Gastroesophageal sphincter (tissue), 4 donors: ENCODE results near the gene ABCB6. TPM values are rescaled to one million over a fixed set of nuclear protein-coding genes. Genes with fewer than 3 reads are reported as not detected.
"Not testable (repeated sequence)": the region's sequence is repeated elsewhere in the genome, so short reads cannot be mapped to it uniquely, and the experiment has no call there.

ENCODE experiments used
- ATAC-seq: fragments of 150-250 bp; one replicate; pipeline ENCODE4 v1.9.1; 2016; ENCODE audit warnings: mild to moderate bottlenecking, moderate library complexity
- H3K27ac ChIP-seq, 4 donors: fragments of 200-600 bp; sonication (generic) in 3 of 4; 1 replicate in 3 of 4; 2 replicates in 1 of 4; pipeline ENCODE4 v1.5.1; 2016 to 2019
- H3K27me3 ChIP-seq: fragments of 200-600 bp; sonication (generic); one replicate; pipeline ENCODE4 v1.5.1; 2019
- H3K36me3 ChIP-seq, 2 donors: fragments of 200-600 bp; sonication (generic); one replicate each; pipeline ENCODE4 v1.5.1; 2019; ENCODE audit warnings: control low read depth in 1 of 2
- H3K4me1 ChIP-seq, 3 donors: fragments of 200-600 bp; sonication (generic); 1 replicate in 2 of 3; 2 replicates in 1 of 3; pipeline ENCODE4 v1.5.1; 2016 to 2019; ENCODE audit warnings: control low read depth in 2 of 3
- H3K4me3 ChIP-seq, 2 donors: fragments of 200-600 bp; sonication (generic); one replicate each; pipeline ENCODE4 v1.5.1; 2019; ENCODE audit warnings: mild to moderate bottlenecking in 1 of 2, moderate library complexity in 1 of 2
- H3K9me3 ChIP-seq, 3 donors: fragments of 200-600 bp; sonication (generic); one replicate each; pipeline ENCODE4 v1.5.1; 2017 to 2019; ENCODE audit warnings: control low read depth in 2 of 3
- EP300 ChIP-seq: sonication (generic); formaldehyde crosslinking; IDR thresholded peaks from one replicate; pipeline ENCODE4 v1.6.1; 2017; ENCODE audit warnings: antibody characterized with exemption, mild to moderate bottlenecking
- POLR2A ChIP-seq, 2 donors: fragments of 450-650 bp; IDR thresholded peaks; one replicate each; pipeline ENCODE4 v1.6.1; 2017; ENCODE audit warnings: antibody characterized with exemption in 2 of 2, mild to moderate bottlenecking in 2 of 2, moderate library complexity in 1 of 2
- POLR2AphosphoS5 ChIP-seq: sonication (generic); formaldehyde crosslinking; IDR thresholded peaks from one replicate; pipeline ENCODE4 v1.6.1; 2017; ENCODE audit warnings: antibody characterized with exemption
- WGBS, 2 donors: methylation state at CpG; one replicate each; pipeline ENCODE4 v1.1.5; 2018; ENCODE audit warnings: low coverage in 1 of 2; 5-methylcytosine and 5-hydroxymethylcytosine counted together
- total RNA-seq, 4 donors: library from RNA; depleted of rRNA; stranded (reverse); fragments of >200 nt; gene quantifications; one replicate each; pipeline ENCODE4 v1.1.0, GENCODE V29; 2016
- TF ChIP-seq, protein P1 (sequence below), 4 experiments: fragments of 200-600 bp in 2 of 4; fragments of 450-650 bp in 2 of 4; sonication (generic) in 1 of 4; IDR thresholded peaks; one replicate each; pipeline ENCODE4 v1.5.1; 2017 to 2019; ENCODE audit warnings: antibody characterized with exemption in 4 of 4, mild to moderate bottlenecking in 2 of 4, moderate library complexity in 2 of 4

The ABCB6 gene
- total RNA-seq, 4 donors from 2014 or later = 11.4 to 19.6 (median 16.8) TPM

DNA sequence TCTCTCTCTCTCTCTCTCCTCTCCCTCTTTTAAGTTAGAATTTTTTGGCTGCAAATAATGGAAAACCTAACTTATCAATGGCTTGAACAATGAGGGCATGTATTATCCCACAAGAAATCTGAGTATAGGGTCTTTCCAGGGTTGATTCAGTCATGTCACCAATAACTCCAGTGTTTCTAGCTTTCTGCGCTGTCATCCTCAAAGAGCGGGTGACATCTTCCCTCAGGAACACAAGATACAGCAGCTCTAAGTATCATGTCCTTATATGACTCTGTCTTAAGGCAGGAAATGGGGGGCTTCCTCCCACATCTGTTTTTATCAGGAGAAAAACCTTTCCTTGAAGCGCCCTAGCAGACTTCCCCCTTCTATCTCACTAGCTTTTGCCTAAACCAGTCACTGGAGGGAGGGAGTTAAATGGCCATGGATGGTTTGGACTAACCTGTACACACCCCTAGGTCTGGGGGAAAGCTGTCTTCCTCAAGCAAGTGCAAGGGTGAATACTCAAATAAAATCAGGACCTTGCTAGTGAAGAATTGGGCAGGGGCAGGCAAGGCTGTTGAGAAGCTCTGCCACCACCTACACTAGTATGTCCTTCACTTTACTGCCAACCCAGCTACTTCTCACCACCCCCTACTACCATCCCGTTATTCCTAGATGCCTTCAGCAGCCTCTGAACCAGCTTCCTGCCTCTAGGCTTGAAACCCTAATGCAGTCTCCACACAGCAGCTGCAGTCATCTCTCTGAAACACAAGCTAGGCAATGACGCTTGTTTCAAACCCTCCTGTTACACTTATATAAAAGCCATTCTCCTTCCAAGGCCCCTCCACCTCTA lies 42.5 kb upstream of the ABCB6 start:
- TF ChIP-seq, protein P1, sequence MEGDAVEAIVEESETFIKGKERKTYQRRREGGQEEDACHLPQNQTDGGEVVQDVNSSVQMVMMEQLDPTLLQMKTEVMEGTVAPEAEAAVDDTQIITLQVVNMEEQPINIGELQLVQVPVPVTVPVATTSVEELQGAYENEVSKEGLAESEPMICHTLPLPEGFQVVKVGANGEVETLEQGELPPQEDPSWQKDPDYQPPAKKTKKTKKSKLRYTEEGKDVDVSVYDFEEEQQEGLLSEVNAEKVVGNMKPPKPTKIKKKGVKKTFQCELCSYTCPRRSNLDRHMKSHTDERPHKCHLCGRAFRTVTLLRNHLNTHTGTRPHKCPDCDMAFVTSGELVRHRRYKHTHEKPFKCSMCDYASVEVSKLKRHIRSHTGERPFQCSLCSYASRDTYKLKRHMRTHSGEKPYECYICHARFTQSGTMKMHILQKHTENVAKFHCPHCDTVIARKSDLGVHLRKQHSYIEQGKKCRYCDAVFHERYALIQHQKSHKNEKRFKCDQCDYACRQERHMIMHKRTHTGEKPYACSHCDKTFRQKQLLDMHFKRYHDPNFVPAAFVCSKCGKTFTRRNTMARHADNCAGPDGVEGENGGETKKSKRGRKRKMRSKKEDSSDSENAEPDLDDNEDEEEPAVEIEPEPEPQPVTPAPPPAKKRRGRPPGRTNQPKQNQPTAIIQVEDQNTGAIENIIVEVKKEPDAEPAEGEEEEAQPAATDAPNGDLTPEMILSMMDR (IDR thresholded peaks at IDR 0.05) = no peak
- TF ChIP-seq POLR2A (IDR thresholded peaks at IDR 0.05) (no peak), POLR2AphosphoS5 (no peak), EP300 (no peak)
- no peak for ATAC-seq
- H3K9me3 ChIP-seq = no peaks in the 10 kb centered on the region

DNA sequence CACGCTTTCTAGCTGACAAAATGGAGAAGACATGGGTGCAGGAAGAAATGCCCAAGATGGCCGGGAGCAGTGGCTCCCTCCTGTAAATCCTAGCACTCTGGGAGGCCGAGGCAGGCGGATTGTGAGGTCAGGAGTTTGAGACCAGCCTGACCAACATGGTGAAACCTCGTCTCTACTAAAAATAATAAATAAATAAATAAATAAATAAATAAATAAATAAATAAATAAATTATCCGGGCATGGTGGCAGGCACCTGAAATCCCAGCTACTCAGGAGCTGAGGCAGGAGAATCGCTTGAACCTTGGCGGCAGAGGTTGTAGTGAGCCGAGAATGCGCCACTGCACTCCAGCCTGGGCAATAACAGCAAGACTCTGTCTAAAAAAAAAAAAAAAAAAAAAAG lies 40.2 kb upstream of the ABCB6 start:
- H3K36me3 ChIP-seq, H3K27ac ChIP-seq, H3K4me3 ChIP-seq, ATAC-seq, H3K9me3 ChIP-seq: not testable (repeated sequence)
- H3K27me3 ChIP-seq = peaks cover 42% of the 10 kb centered on the region
- 62 to 82% methylated on average over 5 to 9 of the region's 10 CpGs for WGBS, 2 donors
- H3K4me1 ChIP-seq = peaks cover 0 to 13% (median 7%) of the 10 kb centered on the region in 3 donors

More for the DNA sequence above, 42.5 kb upstream of the ABCB6 start:
- Histone ChIP-seq H3K4me1 (no peaks in the 10 kb centered on the region), H3K27me3 (peaks cover 42% of the 10 kb centered on the region), H3K27ac (no peak overlapping the region), H3K36me3 (no peaks in the 10 kb centered on the region), H3K4me3 (no peak overlapping the region)
- 70% methylated on average over 5 of the region's 5 CpGs; no CpG with 5 or more reads in 1 of the 2 donors for WGBS, 2 donors

DNA sequence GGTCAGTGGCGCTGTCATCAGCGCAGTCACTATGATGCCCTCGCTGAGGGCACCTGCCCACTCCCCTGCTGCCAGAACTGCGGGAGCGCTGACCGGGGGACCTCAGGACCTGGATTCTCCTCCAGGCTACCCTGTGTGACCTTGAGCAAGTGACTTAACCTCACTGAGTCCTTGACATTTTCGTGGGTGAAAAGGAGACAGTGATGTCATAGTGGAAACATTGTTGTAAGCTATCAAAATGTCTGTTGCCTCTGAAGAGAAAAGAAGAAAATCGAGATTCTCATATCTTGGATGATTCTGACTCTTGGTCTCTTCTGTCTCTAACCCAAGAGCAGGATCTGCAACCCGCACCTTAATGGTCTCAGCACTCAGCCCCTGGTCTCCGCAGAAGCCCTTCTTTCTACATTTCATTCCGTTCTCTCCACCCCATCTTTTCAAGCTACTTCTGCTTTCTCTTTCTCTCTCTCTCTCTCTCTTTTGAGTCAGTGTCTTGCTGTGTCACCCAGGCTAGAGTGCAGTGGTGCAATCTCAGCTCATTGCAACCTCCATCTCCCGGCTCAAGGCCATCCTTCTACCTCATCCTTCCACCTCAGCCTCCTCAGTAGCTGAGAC lies 35.9 kb upstream of the ABCB6 start:
- peak; percentile 1 for ATAC-seq
- TF ChIP-seq EP300 = no peak
- TF ChIP-seq, protein P1 (IDR thresholded peaks at IDR 0.05) = no peak
- no peak for TF ChIP-seq POLR2AphosphoS5
- no peak for TF ChIP-seq POLR2A (IDR thresholded peaks at IDR 0.05)
- whole genome bisulfite sequencing, 2 donors = 23 to 32% methylated on average over 6 of the region's 12 CpGs

DNA sequence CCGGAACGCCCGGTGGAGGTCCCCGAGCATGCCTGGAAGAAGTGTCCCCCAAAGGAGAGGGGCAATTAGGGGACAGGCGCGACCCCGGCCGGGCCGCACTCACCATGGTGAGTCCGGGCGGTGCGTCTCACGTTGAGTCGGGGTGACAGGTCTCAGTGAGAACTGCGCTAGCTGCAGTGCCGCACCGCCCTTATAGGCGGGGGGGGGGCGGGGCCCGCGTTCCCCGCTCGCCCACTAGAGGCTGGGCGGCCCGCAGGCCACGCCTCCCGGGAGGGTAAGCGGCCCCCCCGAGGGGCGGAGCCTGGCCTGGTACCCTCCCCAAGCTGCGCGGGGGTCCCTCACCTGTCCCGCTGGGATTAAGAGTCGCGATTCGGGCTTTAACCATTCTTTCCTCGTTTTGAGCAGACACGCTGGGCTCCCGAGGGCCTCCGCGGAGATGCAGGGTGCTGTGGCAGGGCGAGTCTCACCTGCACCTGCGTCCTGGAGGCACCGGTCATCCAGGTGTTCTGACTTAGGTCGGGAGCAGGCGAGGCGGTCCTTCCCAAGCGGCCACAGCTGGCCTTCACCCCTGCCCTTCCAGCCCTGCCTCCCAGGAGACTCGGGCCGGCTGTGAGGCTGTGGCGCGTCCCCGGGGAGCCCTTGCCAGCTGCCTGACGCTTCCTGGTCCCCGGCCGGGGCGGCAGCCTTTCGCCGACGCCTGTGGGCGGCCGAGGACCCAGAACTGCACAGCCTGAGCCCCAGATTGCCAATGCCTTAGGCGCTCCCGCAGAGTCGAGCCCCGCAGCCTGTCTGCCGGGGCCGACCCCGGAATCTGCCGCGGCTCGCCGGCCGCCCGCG lies 35.2 kb upstream of the ABCB6 start, which contains the start of gene TUBA4A:
Gene TUBA4A, minus strand, starts transcription at position 166 of the 837 bp plus-strand sequence. Its CDS starts 60 bp downstream, at position 106.
- H3K4me1 ChIP-seq = peaks cover 0 to 61% (median 26%) of the 10 kb centered on the region in 3 donors
- WGBS, 2 donors = no CpG with 5 or more reads among the region's 76 CpGs

More for the DNA sequence above, 35.9 kb upstream of the ABCB6 start:
- H3K4me3 ChIP-seq = peak overlapping the region; percentile 53 to 66
- peaks cover 14% of the 10 kb centered on the region for H3K27me3 ChIP-seq
- H3K9me3 ChIP-seq = no peaks in the 10 kb centered on the region
- peak overlapping the region; percentile 30 to 90 (median 88) for H3K27ac ChIP-seq
- H3K4me1 ChIP-seq = peaks cover 0 to 53% (median 18%) of the 10 kb centered on the region in 3 donors
- peaks cover 0 to 20% of the 10 kb centered on the region in 2 donors for H3K36me3 ChIP-seq

More for the DNA sequence above, 35.2 kb upstream of the ABCB6 start, which contains the start of gene TUBA4A:
- TF ChIP-seq, protein P1 (IDR thresholded peaks at IDR 0.05) = peak in 3 of 4 experiments; percentile 29 to 37 (median 33)
- TF ChIP-seq POLR2AphosphoS5 (peak; percentile 94), EP300 (no peak), POLR2A (IDR thresholded peaks at IDR 0.05) (peak; percentile 92 to 93)
- Histone ChIP-seq H3K27me3 (peaks cover 10% of the 10 kb centered on the region), H3K9me3 (no peaks in the 10 kb centered on the region), H3K4me3 (peak within 1 kb of the TSS; percentile 53 to 66), H3K27ac (peak within 1 kb of the TSS; percentile 47 to 90 (median 88)), H3K36me3 (peaks cover 0 to 23% of the 10 kb centered on the region in 2 donors)
- ATAC-seq = peak; percentile 87
